ENCODE data around the gene CFAP157.

DNA sequence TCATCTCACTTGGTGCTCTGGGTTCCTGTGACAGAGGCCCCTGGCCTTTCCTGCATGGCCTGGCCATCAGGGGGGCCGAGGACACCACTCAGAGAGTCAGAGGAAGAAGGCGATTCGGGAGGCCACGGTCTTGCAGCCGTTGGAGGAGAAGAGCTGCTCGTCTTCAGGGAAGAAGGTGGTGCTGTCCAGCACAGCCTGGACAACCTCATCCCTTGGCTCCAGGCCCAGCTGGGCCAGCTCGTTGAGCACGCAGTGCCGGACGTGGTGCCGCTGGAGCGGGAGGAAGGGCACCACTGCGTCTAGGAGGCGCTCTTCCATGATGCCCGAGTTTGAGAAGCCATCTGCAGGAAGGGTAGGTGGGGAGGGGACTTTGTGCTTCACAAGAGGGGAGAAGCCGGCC is 25.1 kb downstream of the CFAP157 start:
- TF ChIP-seq PAX5 (IDR thresholded peaks at IDR 0.05; ENCODE audit: insufficient read depth, low read length, severe bottlenecking) (no peak), POLR2A (IDR thresholded peaks at IDR 0.05; ENCODE audit: low read depth, low read length) (no peak), POLR2AphosphoS5 (IDR thresholded peaks at IDR 0.05; ENCODE audit: low read depth, low read length) (no peak), SPI1 (IDR thresholded peaks at IDR 0.05; ENCODE audit: low read depth, low read length) (no peak), TAF1 (IDR thresholded peaks at IDR 0.05; ENCODE audit: low read depth, low read length) (no peak)

Measured in GM12891 (cell line).